ENCODE measurements around the gene KPNB1.

- no peak for TF ChIP-seq CTCF (IDR thresholded peaks at IDR 0.05)
- no peak for TF ChIP-seq POLR2A (IDR thresholded peaks at IDR 0.05)
- TF ChIP-seq EP300 (IDR thresholded peaks at IDR 0.05) = no peak
Observed at GRCh38 chr17:47718634-47719405, 69.1 kb downstream of the KPNB1 start.

Measured in tibial nerve (tissue), 4 donors.